CD4-positive, CD25-positive, alpha-beta regulatory T cell (primary cell): ENCODE measurements around the gene CFAP65. TPM values are rescaled to one million over a fixed set of nuclear protein-coding genes. Genes with fewer than 3 reads are reported as not detected.

Experiments used
- ATAC-seq, 2 donors: fragments of 150-1000 bp; cut with Tn5 transposase; one replicate each; pipeline ENCODE4 v1.10.0; 2021; ENCODE audit warnings: low read depth in 2 of 2, moderate number of reproducible peaks in 2 of 2, moderate library complexity in 1 of 2
- DNase-seq, 3 donors: peaks; one replicate each; pipeline versions ENCODE4 v3.0.0 to v3.0.0-alpha.2; 2012 to 2022; ENCODE audit warnings: mixed read lengths in 1 of 3
- H3K27ac ChIP-seq: one replicate; pipeline ENCODE4 v1.7.0; 2013; ENCODE audit warnings: mild to moderate bottlenecking, low read length; ENCODE audit not compliant: insufficient read depth, poor library complexity, severe bottlenecking
- H3K27me3 ChIP-seq: one replicate; pipeline ENCODE4 v1.7.0; 2013; ENCODE audit warnings: low read length; ENCODE audit not compliant: control insufficient read depth, insufficient read depth
- H3K36me3 ChIP-seq: one replicate; pipeline ENCODE4 v1.7.0; 2013; ENCODE audit warnings: mild to moderate bottlenecking, low read length, moderate library complexity; ENCODE audit not compliant: control insufficient read depth, insufficient read depth
- H3K4me1 ChIP-seq: 2 replicates; pipeline ENCODE4 v1.7.0; 2013; ENCODE audit warnings: mild to moderate bottlenecking, low read length; ENCODE audit not compliant: insufficient read depth, control insufficient read depth, poor library complexity, severe bottlenecking
- H3K4me3 ChIP-seq: one replicate; pipeline ENCODE4 v1.7.0; 2013; ENCODE audit warnings: low read depth, mild to moderate bottlenecking, low read length, moderate library complexity
- H3K9me3 ChIP-seq, 2 experiments: 1 replicate in 1 of 2; 2 replicates in 1 of 2; pipeline ENCODE4 v1.7.0; 2013; ENCODE audit warnings: low read length in 2 of 2, mild to moderate bottlenecking in 1 of 2, moderate library complexity in 1 of 2; ENCODE audit not compliant: control insufficient read depth in 2 of 2
- H3K27ac Mint-ChIP-seq, 3 donors: one replicate each; pipeline ENCODE4 v1.8.0; 2020 to 2022; ENCODE audit warnings: mild to moderate bottlenecking in 3 of 3, mixed read lengths in 3 of 3, moderate library complexity in 2 of 3
- H3K27me3 Mint-ChIP-seq: one replicate; pipeline ENCODE4 v1.8.0; 2022; ENCODE audit warnings: mild to moderate bottlenecking, mixed read lengths
- H3K36me3 Mint-ChIP-seq: one replicate; pipeline ENCODE4 v1.8.0; 2020; ENCODE audit warnings: mixed read lengths
- H3K4me1 Mint-ChIP-seq, 4 donors: one replicate each; pipeline ENCODE4 v1.8.0; 2020 to 2022; ENCODE audit warnings: mixed read lengths in 4 of 4, mild to moderate bottlenecking in 1 of 4
- H3K4me3 Mint-ChIP-seq, 4 donors: one replicate each; pipeline ENCODE4 v1.8.0; 2020 to 2022; ENCODE audit warnings: mild to moderate bottlenecking in 4 of 4, mixed read lengths in 4 of 4, moderate library complexity in 3 of 4
- H3K9me3 Mint-ChIP-seq, 7 donors: one replicate each; pipeline ENCODE4 v1.8.0; 2020 to 2022; ENCODE audit warnings: mixed read lengths in 7 of 7, mild to moderate bottlenecking in 3 of 7, moderate library complexity in 2 of 7
- polyA plus RNA-seq, 4 donors: library from polyadenylated mRNA; unstranded; fragments of 300-500 nt; fragmentation: Illumina TruSeq; gene quantifications; one replicate each; pipeline ENCODE4 v1.2.3, GENCODE V29; 2021
- total RNA-seq: library from RNA; stranded (reverse); gene quantifications from one replicate; pipeline ENCODE4 v1.2.3, GENCODE V29; 2022

CFAP65 gene
- total and polyA plus RNA-seq, 5 donors from 2014 or later, result not detected

- H3K36me3 Mint-ChIP-seq, result no peaks in the 10 kb centered on the region
- no peaks in the 10 kb centered on the region for H3K4me1 Mint-ChIP-seq
- H3K9me3 ChIP-seq, result no peaks in the 10 kb centered on the region
- peaks cover 0 to 3% (median 0%) of the 10 kb centered on the region in 7 donors for H3K9me3 Mint-ChIP-seq
- DNase-seq, result no peak
- peaks cover 27% of the 10 kb centered on the region for H3K27me3 Mint-ChIP-seq
- H3K27me3 ChIP-seq, result no peaks in the 10 kb centered on the region
- ATAC-seq, result no peak
- H3K4me3 ChIP-seq, result no peak overlapping the region
- H3K27ac Mint-ChIP-seq, result no peak overlapping the region
- H3K36me3 ChIP-seq, result no peaks in the 10 kb centered on the region
- H3K4me3 Mint-ChIP-seq, result no peak overlapping the region
- H3K27ac ChIP-seq, result no peak overlapping the region
- H3K4me1 ChIP-seq, result no peaks in the 10 kb centered on the region
Measured at GRCh38 chr2:219010873-219011272, 30.4 kb downstream of the CFAP65 start.

DNA sequence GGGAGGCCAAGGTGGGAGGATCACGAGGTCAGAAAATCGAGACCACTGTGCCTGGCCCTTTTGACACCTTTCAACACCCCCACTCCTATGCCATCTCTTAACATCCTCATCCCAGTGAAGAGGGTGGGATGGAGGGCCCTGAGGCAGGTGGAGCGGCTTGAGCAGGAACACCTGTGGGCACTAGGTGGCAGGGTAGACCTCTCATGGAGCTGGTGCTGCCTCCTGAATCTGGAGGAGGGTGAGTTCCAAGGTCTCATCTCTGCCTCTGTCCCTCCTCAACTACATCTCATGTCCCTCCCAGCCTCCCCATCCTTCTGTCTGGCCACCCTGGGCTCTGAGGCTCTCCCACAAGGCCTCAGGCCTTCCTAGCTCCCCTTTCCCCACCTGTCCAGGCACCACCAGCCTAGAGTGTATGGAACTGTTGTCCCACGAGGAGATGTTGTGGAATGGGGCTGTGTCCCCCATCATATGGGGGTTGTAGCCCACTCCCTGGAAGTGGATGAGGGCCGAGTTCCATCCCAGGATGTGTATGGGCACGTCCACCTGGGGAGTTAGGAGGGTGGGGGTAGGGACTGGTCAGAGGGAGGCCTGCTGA is 31.1 kb downstream of the CFAP65 start:
- DNase-seq, result peak in 1 of 3 donors; percentile 30
- H3K27ac ChIP-seq, result no peak overlapping the region
- no peak for ATAC-seq
- Mint-ChIP-seq H3K27ac (no peak overlapping the region), H3K4me1 (no peaks in the 10 kb centered on the region), H3K27me3 (peaks cover 26% of the 10 kb centered on the region), H3K9me3 (peaks cover 0 to 3% (median 0%) of the 10 kb centered on the region in 7 donors), H3K4me3 (no peak overlapping the region), H3K36me3 (no peaks in the 10 kb centered on the region)
- no peaks in the 10 kb centered on the region for H3K9me3 ChIP-seq
- H3K4me1 ChIP-seq, result no peaks in the 10 kb centered on the region
- H3K36me3 ChIP-seq, result no peaks in the 10 kb centered on the region
- H3K27me3 ChIP-seq, result no peaks in the 10 kb centered on the region
- no peak overlapping the region for H3K4me3 ChIP-seq

DNA sequence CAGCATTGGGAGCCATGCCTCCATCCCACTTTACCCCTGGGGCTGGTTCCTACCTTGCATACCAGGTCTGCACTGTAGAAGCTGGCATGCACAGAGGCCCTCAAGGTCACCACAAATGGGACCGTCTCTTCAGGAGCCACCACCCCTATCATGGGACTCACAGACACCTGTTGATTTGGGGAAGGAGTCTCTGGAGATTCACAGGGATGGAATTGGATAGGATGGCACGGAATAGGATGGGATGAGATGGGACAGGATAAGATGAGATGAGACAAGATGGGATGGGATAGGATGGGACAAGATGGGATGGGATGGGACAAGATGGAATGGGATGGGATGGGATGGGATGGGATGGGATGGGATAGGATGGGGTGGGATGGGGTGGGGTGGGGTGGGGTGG is 32.0 kb downstream of the CFAP65 start:
- H3K27me3 Mint-ChIP-seq, result peaks cover 32% of the 10 kb centered on the region
- Histone ChIP-seq H3K4me1 (no peaks in the 10 kb centered on the region), H3K9me3 (no peaks in the 10 kb centered on the region), H3K36me3 (no peaks in the 10 kb centered on the region), H3K4me3 (no peak overlapping the region), H3K27me3 (peaks cover 2% of the 10 kb centered on the region), H3K27ac (no peak overlapping the region)
- peaks cover 0 to 2% (median 0%) of the 10 kb centered on the region in 7 donors for H3K9me3 Mint-ChIP-seq
- no peaks in the 10 kb centered on the region for H3K36me3 Mint-ChIP-seq
- no peak overlapping the region for H3K27ac Mint-ChIP-seq
- no peak for DNase-seq
- no peaks in the 10 kb centered on the region for H3K4me1 Mint-ChIP-seq
- ATAC-seq, result no peak
- no peak overlapping the region for H3K4me3 Mint-ChIP-seq

GRCh38 chr2:219003979-219004378 is 37.3 kb downstream of the CFAP65 start:
- Histone ChIP-seq H3K4me3 (no peak overlapping the region), H3K27ac (no peak overlapping the region), H3K27me3 (peaks cover 22% of the 10 kb centered on the region), H3K9me3 (no peaks in the 10 kb centered on the region), H3K4me1 (peaks cover 19% of the 10 kb centered on the region), H3K36me3 (no peaks in the 10 kb centered on the region)
- peak overlapping the region in 1 of 4 donors; percentile 74 for H3K4me3 Mint-ChIP-seq
- no peak for DNase-seq
- no peak overlapping the region for H3K27ac Mint-ChIP-seq
- peaks cover 64% of the 10 kb centered on the region for H3K27me3 Mint-ChIP-seq
- ATAC-seq, result no peak
- peaks cover 0 to 2% (median 0%) of the 10 kb centered on the region in 7 donors for H3K9me3 Mint-ChIP-seq
- H3K36me3 Mint-ChIP-seq, result no peaks in the 10 kb centered on the region
- H3K4me1 Mint-ChIP-seq, result peaks cover 0 to 18% (median 5%) of the 10 kb centered on the region in 4 donors

GRCh38 chr2:219003267-219003634 is 38.1 kb downstream of the CFAP65 start:
- peaks cover 0 to 18% (median 5%) of the 10 kb centered on the region in 4 donors for H3K4me1 Mint-ChIP-seq
- Histone ChIP-seq H3K4me3 (no peak overlapping the region), H3K27me3 (peaks cover 22% of the 10 kb centered on the region), H3K9me3 (no peaks in the 10 kb centered on the region), H3K4me1 (peaks cover 19% of the 10 kb centered on the region), H3K27ac (no peak overlapping the region), H3K36me3 (no peaks in the 10 kb centered on the region)
- no peak overlapping the region for H3K27ac Mint-ChIP-seq
- H3K36me3 Mint-ChIP-seq, result no peaks in the 10 kb centered on the region
- peak overlapping the region in 2 of 4 donors; percentile 44 to 74 for H3K4me3 Mint-ChIP-seq
- peaks cover 69% of the 10 kb centered on the region for H3K27me3 Mint-ChIP-seq
- ATAC-seq, result no peak
- no peak for DNase-seq
- peaks cover 0 to 2% (median 0%) of the 10 kb centered on the region in 7 donors for H3K9me3 Mint-ChIP-seq

GRCh38 chr2:219002395-219003266 is 38.7 kb downstream of the CFAP65 start:
- Mint-ChIP-seq H3K36me3 (no peaks in the 10 kb centered on the region), H3K4me3 (peak overlapping the region; percentile 38 to 83 (median 66)), H3K9me3 (peaks cover 0 to 2% (median 0%) of the 10 kb centered on the region in 7 donors), H3K4me1 (peaks cover 0 to 18% (median 5%) of the 10 kb centered on the region in 4 donors), H3K27ac (no peak overlapping the region), H3K27me3 (peaks cover 69% of the 10 kb centered on the region)
- peaks cover 25% of the 10 kb centered on the region for H3K27me3 ChIP-seq
- H3K4me1 ChIP-seq, result peaks cover 19% of the 10 kb centered on the region
- no peak overlapping the region for H3K4me3 ChIP-seq
- ATAC-seq (peak; percentile 22 to 37), DNase-seq (peak in 2 of 3 donors; percentile 17 to 31)
- no peaks in the 10 kb centered on the region for H3K36me3 ChIP-seq
- no peak overlapping the region for H3K27ac ChIP-seq
- H3K9me3 ChIP-seq, result no peaks in the 10 kb centered on the region

DNA sequence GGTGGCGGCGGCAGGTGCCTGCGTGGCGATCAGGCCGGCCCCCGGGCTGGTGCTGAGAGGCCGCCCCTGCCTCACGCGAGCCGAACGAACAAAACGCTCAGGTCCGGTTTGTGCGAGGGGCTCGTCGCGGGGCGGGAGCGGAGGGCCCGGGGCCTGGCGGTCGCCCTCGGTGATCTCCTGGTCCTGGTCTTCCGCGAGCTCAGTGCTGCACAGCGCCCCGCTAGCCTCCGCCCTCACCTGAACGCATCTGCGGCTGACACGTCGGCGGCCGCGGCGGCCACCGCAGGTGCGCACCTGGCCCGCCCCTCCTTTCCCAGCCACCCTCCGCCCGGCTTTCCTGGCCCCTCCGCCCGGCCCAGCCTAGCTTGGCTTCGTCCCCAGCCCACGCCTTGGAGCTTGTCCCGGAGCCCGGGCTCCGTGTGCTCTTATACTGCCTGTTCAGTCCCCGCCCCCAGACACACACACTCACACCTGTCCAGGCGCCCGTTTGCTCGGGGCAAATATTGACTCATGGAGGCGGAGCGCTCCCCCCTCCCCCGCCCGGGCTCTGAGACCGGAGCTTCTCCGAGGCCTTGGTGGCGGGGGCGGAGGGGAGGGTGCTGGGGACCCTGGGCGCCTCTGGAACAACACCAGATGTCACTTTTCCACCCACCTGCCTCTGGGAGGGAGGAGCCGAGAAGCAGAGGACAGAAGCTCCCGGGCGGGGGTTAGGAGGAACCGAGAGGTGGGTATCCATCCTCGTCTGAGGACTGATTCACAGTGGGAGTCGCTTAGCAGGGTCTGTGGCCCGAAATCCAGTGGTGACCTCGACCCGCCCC is 39.5 kb downstream of the CFAP65 start:
- peaks cover 0 to 20% (median 5%) of the 10 kb centered on the region in 4 donors for H3K4me1 Mint-ChIP-seq
- H3K9me3 Mint-ChIP-seq, result peaks cover 0 to 2% (median 0%) of the 10 kb centered on the region in 7 donors
- H3K36me3 Mint-ChIP-seq, result no peaks in the 10 kb centered on the region
- H3K27ac Mint-ChIP-seq, result no peak overlapping the region
- ATAC-seq, result peak in 1 of 2 donors; percentile 8
- peaks cover 25% of the 10 kb centered on the region for H3K27me3 ChIP-seq
- H3K27ac ChIP-seq, result no peak overlapping the region
- DNase-seq, result no peak
- H3K36me3 ChIP-seq, result no peaks in the 10 kb centered on the region
- peaks cover 19% of the 10 kb centered on the region for H3K4me1 ChIP-seq
- H3K27me3 Mint-ChIP-seq, result peaks cover 77% of the 10 kb centered on the region
- no peaks in the 10 kb centered on the region for H3K9me3 ChIP-seq
- H3K4me3 Mint-ChIP-seq, result peak overlapping the region in 2 of 4 donors; percentile 22 to 28
- no peak overlapping the region for H3K4me3 ChIP-seq
